AG04449 (cell line): Measurements from ENCODE around the gene PXMP4.

Source experiments
- CTCF ChIA-PET: fragments of 350-600 bp; formaldehyde crosslinking; extraction: SDS; loops from one replicate; lab custom pipeline; 2021; ENCODE audit warnings: antibody characterized with exemption; lab: Yijun Ruan, JAX
- POLR2A ChIA-PET: fragments of 400-600, 350-600 bp; formaldehyde crosslinking; extraction: SDS; loops from one replicate; lab custom pipeline; 2020; ENCODE audit warnings: antibody characterized with exemption, inconsistent platforms; lab: Yijun Ruan, JAX
- DNase-seq: peaks from one replicate; pipeline ENCODE4 v3.0.0-alpha.2; 2010; ENCODE audit warnings: low read depth, low spot score
- H3K4me3 ChIP-seq: 2 replicates; pipeline ENCODE4 v1.5.1; 2011; ENCODE audit warnings: low read depth, mild to moderate bottlenecking, control low read depth, low read length
- CTCF ChIP-seq: IDR thresholded peaks from one replicate; pipeline ENCODE4 v1.5.1; 2011; ENCODE audit warnings: mild to moderate bottlenecking, moderate library complexity, low read length, control low read depth, inconsistent platforms; ENCODE audit not compliant: insufficient read depth; ENCODE audit errors: missing control alignments

The PXMP4 gene

GRCh38 chr20:33687993-33688937, 31.8 kb downstream of the PXMP4 start:
- TF ChIP-seq CTCF = no peak
- CTCF ChIA-PET = interaction anchor here (1.4 to 2.6 kb wide), 3 partner anchors 10 to 20 kb away, joined by 3 to 18 read pairs (median 7); partner anchors contain the start of gene ACTL10
- POLR2A ChIA-PET = no interaction called here
- H3K4me3 ChIP-seq = no peak overlapping the region
- no peak for DNase-seq

GRCh38 chr20:33687370-33687915, 32.7 kb downstream of the PXMP4 start:
- TF ChIP-seq CTCF = no peak
- DNase-seq = no peak
- POLR2A ChIA-PET = no interaction called here
- no peak overlapping the region for H3K4me3 ChIP-seq
- CTCF ChIA-PET = interaction anchor here (1.1 to 2.6 kb wide), 5 partner anchors 9 to 19 kb away, joined by 3 to 18 read pairs (median 4); partner anchors contain the start of gene ACTL10

- H3K4me3 ChIP-seq = no peak overlapping the region; the same call in 1 of the 2 replicates
- DNase-seq = no peak
- TF ChIP-seq CTCF = no peak
- POLR2A ChIA-PET = no interaction called here
- CTCF ChIA-PET = interaction anchor here (0.8 to 2.6 kb wide), 6 partner anchors 10 to 19 kb away, joined by 3 to 18 read pairs (median 4); partner anchors contain the start of gene ACTL10
These were observed 33.1 kb downstream of the PXMP4 start for GRCh38 chr20:33686984-33687366.

- peak; percentile 42 for TF ChIP-seq CTCF
- ChIA-PET CTCF (interaction anchor here (0.8 to 2.6 kb wide), 7 partner anchors 9 to 18 kb away, joined by 3 to 18 read pairs (median 3); partner anchors contain the start of gene ACTL10), POLR2A (no interaction called here)
- no peak for DNase-seq
- H3K4me3 ChIP-seq = peak within 1 kb of the TSS; percentile 56
These were observed 33.8 kb downstream of the PXMP4 start, which contains the start of gene E2F1 for GRCh38 chr20:33686100-33686983. TSS of gene E2F1 (minus strand) at chr20:33686385. CDS start at chr20:33686264, 121 bp downstream.

- H3K4me3 ChIP-seq = peak overlapping the region; percentile 49
- no peak for TF ChIP-seq CTCF
- no peak for DNase-seq
- ChIA-PET POLR2A (no interaction called here), CTCF (interaction anchor here (1.1 kb wide), 2 partner anchors 10 to 17 kb away, joined by 3 to 5 read pairs; no protein-coding TSS in a partner anchor)
These were observed 34.6 kb downstream of the PXMP4 start for GRCh38 chr20:33685328-33686099.
